Breast epithelium (tissue), 4 donors: ENCODE data around the gene TOR1A. TPM values are rescaled to one million over a fixed set of nuclear protein-coding genes. Genes with fewer than 3 reads are reported as not detected.

Source experiments
- DNase-seq, 2 donors: peaks; one replicate each; pipeline ENCODE4 v3.0.0-alpha.2; 2019; ENCODE audit warnings: low spot score in 2 of 2
- H3K27ac ChIP-seq, 2 donors: fragments of 200-600 bp; sonication (generic) in 1 of 2; one replicate each; pipeline ENCODE4 v1.5.1; 2016 to 2019; ENCODE audit warnings: mild to moderate bottlenecking in 1 of 2
- H3K27me3 ChIP-seq, 2 donors: fragments of 200-600 bp; sonication (generic) in 1 of 2; one replicate each; pipeline versions ENCODE4 v1.5.1 to v1.6.0; 2017 to 2019; ENCODE audit warnings: control low read depth in 1 of 2, mild to moderate bottlenecking in 1 of 2
- H3K36me3 ChIP-seq: fragments of 200-600 bp; one replicate; pipeline ENCODE4 v1.5.1; 2019
- H3K4me1 ChIP-seq, 2 donors: fragments of 200-600 bp; sonication (generic); one replicate each; pipeline ENCODE4 v1.5.1; 2016 to 2019; ENCODE audit warnings: control low read depth in 1 of 2
- H3K4me3 ChIP-seq, 3 donors: fragments of 200-600 bp; sonication (generic); 1 replicate in 2 of 3; 2 replicates in 1 of 3; pipeline ENCODE4 v1.5.1; 2016 to 2019; ENCODE audit warnings: mild to moderate bottlenecking in 3 of 3, moderate library complexity in 2 of 3
- H3K9me3 ChIP-seq, 2 donors: fragments of 200-600 bp; sonication (generic) in 1 of 2; one replicate each; pipeline ENCODE4 v1.5.1; 2016 to 2019; ENCODE audit warnings: control low read depth in 1 of 2
- CTCF ChIP-seq, 3 donors: fragments of 450-650 bp; IDR thresholded peaks; one replicate each; pipeline ENCODE4 v1.5.1; 2016 to 2017; ENCODE audit warnings: antibody characterized with exemption in 3 of 3, mild to moderate bottlenecking in 3 of 3, moderate library complexity in 3 of 3
- POLR2A ChIP-seq: fragments of 450-650 bp; IDR thresholded peaks from one replicate; pipeline ENCODE4 v1.6.1; 2016; ENCODE audit warnings: antibody characterized with exemption, mild to moderate bottlenecking, moderate library complexity
- POLR2AphosphoS5 ChIP-seq, 3 donors: sonication (generic); formaldehyde crosslinking; IDR thresholded peaks; one replicate each; pipeline ENCODE4 v1.6.1; 2017; ENCODE audit warnings: antibody characterized with exemption in 3 of 3
- intact Hi-C: fragments of 100-400 bp; cut with DNase I; formaldehyde crosslinking; loops from one replicate; pipeline ENCODE4 v1.15.1; 2023; ENCODE audit warnings: low total_unique reads
- total RNA-seq, 3 donors: library from RNA; depleted of rRNA; stranded (reverse); fragments of >200 nt; gene quantifications; one replicate each; pipeline ENCODE4 v1.1.0, GENCODE V29; 2016

The TOR1A gene
- total RNA-seq, 3 donors from 2014 or later: 54.4 to 60.7 (median 57.8) TPM

- intact Hi-C loops: no loop called here
- Histone ChIP-seq H3K36me3 (peaks cover 8% of the 10 kb centered on the region), H3K27me3 (no peaks in the 10 kb centered on the region), H3K4me3 (no peak overlapping the region), H3K27ac (no peak overlapping the region), H3K4me1 (no peaks in the 10 kb centered on the region), H3K9me3 (no peaks in the 10 kb centered on the region)
- no peak for TF ChIP-seq POLR2A
- TF ChIP-seq CTCF (IDR thresholded peaks at IDR 0.05): no peak
- no peak for TF ChIP-seq POLR2AphosphoS5 (IDR thresholded peaks at IDR 0.05)
- no peak for DNase-seq
Measured at GRCh38 chr9:129826759-129827158, 2.8 kb upstream of the TOR1A start.

GRCh38 chr9:129826344-129826743 is 2.4 kb upstream of the TOR1A start:
- no peak for DNase-seq
- intact Hi-C loops: no loop called here
- H3K4me1 ChIP-seq: no peaks in the 10 kb centered on the region
- H3K4me3 ChIP-seq: no peak overlapping the region
- peaks cover 8% of the 10 kb centered on the region for H3K36me3 ChIP-seq
- TF ChIP-seq POLR2AphosphoS5 (IDR thresholded peaks at IDR 0.05): no peak
- TF ChIP-seq POLR2A: no peak
- TF ChIP-seq CTCF (IDR thresholded peaks at IDR 0.05): no peak
- no peak overlapping the region for H3K27ac ChIP-seq
- H3K9me3 ChIP-seq: no peaks in the 10 kb centered on the region
- H3K27me3 ChIP-seq: no peaks in the 10 kb centered on the region

GRCh38 chr9:129823542-129823934 is 398 bp downstream of the TOR1A start:
- peak overlapping the region; percentile 66 to 97 (median 93) for H3K4me3 ChIP-seq
- H3K4me1 ChIP-seq: no peaks in the 10 kb centered on the region
- peaks cover under 1% of the 10 kb centered on the region for H3K36me3 ChIP-seq
- no peak for TF ChIP-seq CTCF (IDR thresholded peaks at IDR 0.05)
- no peak for TF ChIP-seq POLR2A
- TF ChIP-seq POLR2AphosphoS5 (IDR thresholded peaks at IDR 0.05): no peak
- peak overlapping the region; percentile 66 to 87 for H3K27ac ChIP-seq
- no peaks in the 10 kb centered on the region for H3K27me3 ChIP-seq
- no peaks in the 10 kb centered on the region for H3K9me3 ChIP-seq
- intact Hi-C loops: no loop called here
- no peak for DNase-seq

- Histone ChIP-seq H3K36me3 (no peaks in the 10 kb centered on the region), H3K4me1 (no peaks in the 10 kb centered on the region), H3K9me3 (no peaks in the 10 kb centered on the region), H3K27ac (peak overlapping the region; percentile 66 to 87), H3K27me3 (no peaks in the 10 kb centered on the region), H3K4me3 (peak overlapping the region; percentile 66 to 97 (median 93))
- no peak for DNase-seq
- TF ChIP-seq POLR2A (no peak), POLR2AphosphoS5 (IDR thresholded peaks at IDR 0.05) (no peak), CTCF (IDR thresholded peaks at IDR 0.05) (no peak)
- intact Hi-C loops: no loop called here
Measured at GRCh38 chr9:129822898-129823541, 916 bp downstream of the TOR1A start.

GRCh38 chr9:129816501-129817435 is 7.2 kb downstream of the TOR1A start:
- no peaks in the 10 kb centered on the region for H3K27me3 ChIP-seq
- no peaks in the 10 kb centered on the region for H3K36me3 ChIP-seq
- H3K4me1 ChIP-seq: no peaks in the 10 kb centered on the region
- DNase-seq: no peak
- intact Hi-C loops: no loop called here
- no peak overlapping the region for H3K4me3 ChIP-seq
- TF ChIP-seq POLR2A: no peak
- TF ChIP-seq CTCF (IDR thresholded peaks at IDR 0.05): no peak
- no peak for TF ChIP-seq POLR2AphosphoS5 (IDR thresholded peaks at IDR 0.05)
- no peaks in the 10 kb centered on the region for H3K9me3 ChIP-seq
- no peak overlapping the region for H3K27ac ChIP-seq
